K562 (cell line): ENCODE measurements around the gene EDRF1. TPM values are rescaled to one million over a fixed set of nuclear protein-coding genes. Genes with fewer than 3 reads are reported as not detected.

Experiments
- ATAC-seq: fragments of 200-7000 bp; cut with Tn5 transposase; 3 replicates; pipeline ENCODE4 v1.9.1; 2020; ENCODE audit warnings: moderate library complexity
- BruUV-seq: library from RNA; stranded (reverse); fragments of 400-500 nt; replicated peaks from 2 replicates; lab custom pipeline; 2021; lab: Mats Ljungman, UMichigan
- CTCF ChIA-PET: fragments of 300-600 bp; formaldehyde crosslinking; extraction: SDS; loops from one replicate; lab custom pipeline; 2021; ENCODE audit warnings: low intra/inter-chr PET ratio; lab: Yijun Ruan, JAX
- POLR2A ChIA-PET: fragments of 300-600, 350-650 bp; sonication (Branson Sonifier 250); formaldehyde crosslinking; extraction: SDS; loops from one replicate; lab custom pipeline; 2021; ENCODE audit warnings: antibody characterized with exemption, inconsistent platforms; lab: Yijun Ruan, JAX
- DNase-seq, 4 experiments: peaks; one replicate each; pipeline versions ENCODE4 v3.0.0 to v3.0.0-alpha.2; 2011 to 2018; ENCODE audit warnings: low spot score in 3 of 4, mixed read lengths in 3 of 4; ENCODE audit errors: extremely low read depth in 1 of 4
- FAIRE-seq: peaks from 2 replicates; lab custom pipeline; 2011; peaks lifted over from hg19 to GRCh38; lab: Jason Lieb, UNC
- H2AFZ ChIP-seq: 2 replicates; pipeline ENCODE4 v1.6.0; 2011; ENCODE audit warnings: low read depth, low read length, control low read depth, inconsistent platforms
- H3K27ac ChIP-seq: fragments of 200-600 bp; 3 replicates; pipeline ENCODE4 v1.8.0; 2011; ENCODE audit warnings: low read depth, mild to moderate bottlenecking, control low read depth, inconsistent platforms, low read length, moderate library complexity, mixed read lengths; ENCODE audit errors: extremely low read depth
- H3K27me3 ChIP-seq, 2 experiments: fragments of 300-600 bp in 1 of 2; 2 replicates in 1 of 2; 3 replicates in 1 of 2; pipeline versions ENCODE4 v1.6.0 to v1.8.0; 2011; ENCODE audit warnings: inconsistent platforms in 2 of 2, low read length in 2 of 2, mild to moderate bottlenecking in 1 of 2, mixed read lengths in 1 of 2, moderate library complexity in 1 of 2; ENCODE audit not compliant: control insufficient read depth in 2 of 2, insufficient read depth in 2 of 2
- H3K36me3 ChIP-seq: fragments of 300-600 bp; 3 replicates; pipeline ENCODE4 v1.8.0; 2011; ENCODE audit warnings: mild to moderate bottlenecking, low read length, inconsistent platforms; ENCODE audit not compliant: control insufficient read depth, insufficient read depth
- H3K4me1 ChIP-seq, 2 experiments: fragments of 200-600 bp in 1 of 2; replicated peaks in 1 of 2; 2 replicates in 1 of 2; 3 replicates in 1 of 2; pipeline versions ENCODE4 v1.5.1 to v1.8.0; 2011; ENCODE audit warnings: inconsistent platforms in 2 of 2, low read length in 2 of 2, mild to moderate bottlenecking in 1 of 2, mixed read lengths in 1 of 2, moderate library complexity in 1 of 2; ENCODE audit not compliant: control insufficient read depth in 2 of 2, insufficient read depth in 2 of 2
- H3K4me2 ChIP-seq: 2 replicates; pipeline ENCODE4 v1.6.1; 2011; ENCODE audit warnings: low read length, control low read depth, inconsistent platforms, mixed read lengths; ENCODE audit not compliant: insufficient read depth
- H3K4me3 ChIP-seq: fragments of 200-600 bp; sonication (generic), shearing (Covaris generic); 2 replicates; pipeline ENCODE4 v1.5.1; 2016; ENCODE audit warnings: control low read depth, inconsistent platforms
- H3K79me2 ChIP-seq: fragments of 200-600 bp; 3 replicates; pipeline ENCODE4 v1.8.0; 2011; ENCODE audit warnings: low read length, inconsistent platforms; ENCODE audit not compliant: control insufficient read depth, insufficient read depth
- H3K9ac ChIP-seq, 2 experiments: 2 replicates each; pipeline versions ENCODE4 v1.6.0 to v1.6.1; 2011; ENCODE audit warnings: low read depth in 2 of 2, low read length in 2 of 2, control low read depth in 1 of 2, inconsistent platforms in 1 of 2, mild to moderate bottlenecking in 1 of 2, mixed read lengths in 1 of 2; ENCODE audit not compliant: insufficient read depth in 1 of 2
- H3K9me1 ChIP-seq: one replicate; pipeline ENCODE4 v1.6.0; 2011; ENCODE audit warnings: inconsistent platforms, mild to moderate bottlenecking, low read length, moderate library complexity; ENCODE audit not compliant: control insufficient read depth, insufficient read depth
- H3K9me3 ChIP-seq: replicated peaks from 2 replicates; pipeline ENCODE4 v1.5.1; 2011; ENCODE audit warnings: low read depth, low read length, inconsistent platforms; ENCODE audit not compliant: control insufficient read depth, insufficient read depth
- H4K20me1 ChIP-seq: replicated peaks from 2 replicates; pipeline ENCODE4 v1.6.1; 2011; ENCODE audit warnings: low read length, inconsistent platforms, mixed read lengths; ENCODE audit not compliant: control insufficient read depth, insufficient read depth
- DDX20 ChIP-seq: fragments of 450-650 bp; IDR thresholded peaks from 2 replicates; pipeline ENCODE4 v1.6.1; 2016; ENCODE audit warnings: missing genetic modification characterization, low read depth, mild to moderate bottlenecking, missing compliant biosample characterization, moderate library complexity
- SREBF1 ChIP-seq: fragments of 150-350 bp; IDR thresholded peaks from 2 replicates; pipeline ENCODE4 v1.6.1; 2014; ENCODE audit warnings: antibody characterized with exemption, low read depth, low read length, borderline replicate concordance
- STAT5B ChIP-seq: fragments of 250-450 bp; sonication (Bioruptor Pico); IDR thresholded peaks from 2 replicates; pipeline ENCODE4 v1.8.0; 2021; ENCODE audit warnings: mild to moderate bottlenecking, inconsistent platforms
- THAP7 ChIP-seq: fragments of 250-450 bp; sonication (Bioruptor Pico); IDR thresholded peaks from 2 replicates; pipeline ENCODE4 v1.5.0; 2021
- UBTF ChIP-seq, 2 experiments: IDR thresholded peaks; 2 replicates each; pipeline ENCODE4 v1.6.1; 2012; ENCODE audit warnings: improper control_type of control experiment in 2 of 2, low read depth in 2 of 2, low read length in 2 of 2, borderline replicate concordance in 1 of 2
- ZFP91 ChIP-seq: sonication (generic); formaldehyde crosslinking; IDR thresholded peaks from 2 replicates; pipeline ENCODE4 v1.8.0; 2022; ENCODE audit warnings: mild to moderate bottlenecking, missing genetic modification reagents
- WGBS: fragments of 100-300 bp; shearing (Covaris generic); methylation state at CpG from one replicate; pipeline ENCODE4 v1.1.6; 2016; ENCODE audit warnings: low coverage, mixed read lengths; ENCODE audit not compliant: insufficient coverage; ENCODE audit errors: missing lambda C conversion rate; 5-methylcytosine and 5-hydroxymethylcytosine counted together
- in situ Hi-C: fragments of 300-500 bp; cut with MboI; formaldehyde crosslinking; loops from 4 replicates; pipeline ENCODE4 v1.15.0; 2018; ENCODE audit warnings: inconsistent platforms, mixed read lengths
- intact Hi-C: fragments of 100-400 bp; cut with micrococcal nuclease; formaldehyde crosslinking; loops from 2 replicates; pipeline ENCODE4 v1.14.2; 2022
- polyA plus RNA-seq, 8 experiments: library from polyadenylated mRNA; depleted of rRNA in 4 of 8; stranded (reverse) in 5 of 8; unstranded in 3 of 8; fragments of >200 nt; fragmentation: Nextera tagmentation in 2 of 8; fragmentation: Illumina TruSeq in 1 of 8; extraction: Ambion mirVana in 2 of 8; extraction: Trizol in 1 of 8; gene quantifications; 2 replicates each; pipeline versions ENCODE4 v1.2.1 to v1.2.3, GENCODE V29; 2011 to 2014; ENCODE audit warnings: inconsistent platforms in 1 of 8, missing spikeins in 1 of 8
- total RNA-seq, 7 experiments: library from RNA; depleted of rRNA in 6 of 7; stranded (reverse); fragments of >200 nt in 6 of 7; fragmentation: Illumina TruSeq in 2 of 7; extraction: Trizol in 2 of 7; gene quantifications; 2 replicates each; pipeline versions ENCODE4 v1.2.1 to v1.2.3, GENCODE V29; 2011 to 2021; ENCODE audit warnings: low replicate concordance in 1 of 7

EDRF1 gene
- total and polyA plus RNA-seq, 9 of the 15 experiments (the other 6 are each of a cell fraction or from before 2014, with no cell fraction given) = 7.6 to 26.0 (median 18.6) TPM

- 52% methylated on average over 8 of the region's 11 CpGs for WGBS
- no peak overlapping the region for H2AFZ ChIP-seq
- POLR2A ChIA-PET = no interaction called here
- H3K9me1 ChIP-seq = no peaks in the 10 kb centered on the region
- H3K36me3 ChIP-seq = no peaks in the 10 kb centered on the region
- H3K79me2 ChIP-seq = no peaks in the 10 kb centered on the region
- DNase-seq = no peak
- H3K27me3 ChIP-seq = no peaks in the 10 kb centered on the region
- FAIRE-seq = no peak
- intact Hi-C loops = no loop called here
- in situ Hi-C loops = no loop called here
- CTCF ChIA-PET = no interaction called here
- no peak overlapping the region for H3K4me3 ChIP-seq
- no peaks in the 10 kb centered on the region for H4K20me1 ChIP-seq
- no TSS peak for BruUV-seq
- H3K4me1 ChIP-seq = no peaks in the 10 kb centered on the region
- no peaks in the 10 kb centered on the region for H3K9me3 ChIP-seq
- H3K9ac ChIP-seq = no peak overlapping the region
- ATAC-seq = no peak
- TF ChIP-seq ZFP91 (CRISPR knock-in tag) (no peak), THAP7 (CRISPR knock-in tag) (no peak), DDX20 (tag) (no peak), SREBF1 (no peak), UBTF (IDR thresholded peaks at IDR 0.05; ENCODE audit: borderline replicate concordance in 1 of 2, low read depth in 2 of 2, low read length in 2 of 2) (no peak), STAT5B (CRISPR knock-in tag) (no peak)
- no peak overlapping the region for H3K4me2 ChIP-seq
- H3K27ac ChIP-seq = no peak overlapping the region
These were observed 62.5 kb downstream of the EDRF1 start for GRCh38 chr10:125782054-125782453.
